Spinal cord (tissue), 10 donors: ENCODE data around the gene SLIT1. TPM values are rescaled to one million over a fixed set of nuclear protein-coding genes. Genes with fewer than 3 reads are reported as not detected.

Experiments
- DNase-seq, 6 donors: peaks; one replicate each; pipeline versions ENCODE4 v3.0.0 to v3.0.0-alpha.2; 2013 to 2015; ENCODE audit warnings: low spot score in 6 of 6, low read depth in 4 of 6
- H3K27ac ChIP-seq: one replicate; pipeline ENCODE4 v1.5.1; 2013; ENCODE audit warnings: low read depth, low read length, control low read depth
- H3K27me3 ChIP-seq: one replicate; pipeline ENCODE4 v1.6.1; 2013; ENCODE audit warnings: low read length; ENCODE audit not compliant: control insufficient read depth, insufficient read depth
- H3K36me3 ChIP-seq: one replicate; pipeline ENCODE4 v1.6.1; 2013; ENCODE audit warnings: low read length; ENCODE audit not compliant: control insufficient read depth, insufficient read depth
- H3K4me1 ChIP-seq: one replicate; pipeline ENCODE4 v1.6.1; 2013; ENCODE audit warnings: low read length; ENCODE audit not compliant: control insufficient read depth, insufficient read depth
- H3K4me3 ChIP-seq: one replicate; pipeline ENCODE4 v1.5.1; 2013; ENCODE audit warnings: low read depth, low read length, control low read depth
- H3K9me3 ChIP-seq: one replicate; pipeline ENCODE4 v1.6.1; 2013; ENCODE audit warnings: low read length; ENCODE audit not compliant: control insufficient read depth, insufficient read depth
- WGBS: methylation state at CpG from one replicate; pipeline ENCODE4 v1.1.5; 2013; ENCODE audit warnings: missing lambda C conversion rate; ENCODE audit not compliant: insufficient coverage; 5-methylcytosine and 5-hydroxymethylcytosine counted together
- polyA plus RNA-seq, 2 donors: library from polyadenylated mRNA; unstranded; fragments of 120-200 nt; gene quantifications; one replicate each; pipeline ENCODE4 v1.2.1, GENCODE V29; 2013; ENCODE audit not compliant: insufficient read length in 2 of 2
- total RNA-seq, 2 donors: library from RNA; depleted of rRNA in 1 of 2; stranded (reverse); fragments of 120-200 nt in 1 of 2; fragments of >200 nt in 1 of 2; gene quantifications; one replicate each; pipeline versions ENCODE4 v1.2.3 to v1.2.4, GENCODE V29; 2013 to 2014
- donor health status: healthy.

SLIT1 gene
- total and polyA plus RNA-seq, 4 donors: 23.1 to 237 (median 122) TPM

DNA sequence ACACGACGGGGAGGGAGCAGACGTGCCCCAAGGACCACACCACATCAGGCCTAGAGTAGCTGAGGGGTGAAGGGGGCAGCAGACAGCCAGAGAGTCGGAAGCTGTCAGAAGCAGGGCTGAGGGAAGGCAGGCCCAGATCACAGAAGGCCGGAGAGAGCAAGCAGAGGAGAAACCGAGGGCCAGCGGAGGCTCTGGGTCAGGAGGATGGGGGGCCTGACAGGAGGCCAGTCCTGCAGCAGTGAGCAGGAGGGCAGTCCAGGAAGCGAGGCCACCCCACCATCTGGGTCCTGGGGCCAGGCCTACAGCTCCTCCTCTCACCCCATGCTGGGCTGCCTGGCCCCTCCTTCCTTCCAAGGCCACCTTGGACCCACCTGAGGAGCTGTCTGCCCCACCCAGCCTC, 20.3 kb downstream of the SLIT1 start:
- no peak overlapping the region for H3K27ac ChIP-seq
- WGBS: 90% methylated on average over 8 of the region's 8 CpGs
- peaks cover 47% of the 10 kb centered on the region for H3K36me3 ChIP-seq
- peaks cover 46% of the 10 kb centered on the region for H3K4me1 ChIP-seq
- no peak for DNase-seq
- H3K27me3 ChIP-seq: no peaks in the 10 kb centered on the region
- H3K9me3 ChIP-seq: no peaks in the 10 kb centered on the region
- H3K4me3 ChIP-seq: no peak overlapping the region

DNA sequence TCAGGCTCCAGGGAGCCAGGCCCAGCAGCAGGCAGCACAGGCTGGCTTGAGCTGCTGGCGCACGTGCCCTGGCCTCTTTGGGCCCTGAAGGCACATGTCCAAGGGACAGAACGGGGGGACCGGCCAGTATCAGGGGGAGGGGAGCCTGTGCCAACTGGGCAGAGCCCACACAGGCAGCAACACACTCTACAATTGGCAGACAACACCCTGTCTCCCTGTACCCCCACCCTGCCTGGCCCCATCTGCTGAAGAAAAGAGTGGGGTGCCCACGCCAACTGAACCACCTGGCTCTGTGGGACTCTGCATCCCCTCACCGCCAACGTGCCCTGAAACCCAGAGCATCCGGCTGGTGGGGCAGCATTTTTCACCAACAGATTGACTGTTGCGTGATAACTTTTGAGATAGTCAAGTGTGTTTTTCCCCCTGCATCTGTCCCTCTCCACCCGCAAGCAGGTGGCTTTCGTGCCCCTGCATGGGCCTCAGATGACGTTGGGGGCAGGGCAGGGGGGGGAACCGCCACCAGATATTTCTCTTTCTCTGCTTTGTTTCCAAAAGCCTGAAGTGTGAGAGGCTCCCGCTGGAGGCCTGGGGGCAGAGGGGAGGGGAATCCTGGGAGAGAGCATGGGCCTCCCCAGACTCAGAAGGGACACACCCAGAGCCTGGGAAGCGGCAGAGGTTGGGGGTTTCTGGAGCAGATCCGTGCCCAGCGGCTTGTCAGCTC, 21.8 kb downstream of the SLIT1 start:
- peaks cover 32% of the 10 kb centered on the region for H3K4me1 ChIP-seq
- H3K27me3 ChIP-seq: no peaks in the 10 kb centered on the region
- peaks cover 50% of the 10 kb centered on the region for H3K36me3 ChIP-seq
- 31% methylated on average over 10 of the region's 17 CpGs for WGBS
- no peak overlapping the region for H3K27ac ChIP-seq
- H3K9me3 ChIP-seq: no peaks in the 10 kb centered on the region
- H3K4me3 ChIP-seq: no peak overlapping the region
- DNase-seq: peak in 2 of 6 donors; percentile 66 to 79

DNA sequence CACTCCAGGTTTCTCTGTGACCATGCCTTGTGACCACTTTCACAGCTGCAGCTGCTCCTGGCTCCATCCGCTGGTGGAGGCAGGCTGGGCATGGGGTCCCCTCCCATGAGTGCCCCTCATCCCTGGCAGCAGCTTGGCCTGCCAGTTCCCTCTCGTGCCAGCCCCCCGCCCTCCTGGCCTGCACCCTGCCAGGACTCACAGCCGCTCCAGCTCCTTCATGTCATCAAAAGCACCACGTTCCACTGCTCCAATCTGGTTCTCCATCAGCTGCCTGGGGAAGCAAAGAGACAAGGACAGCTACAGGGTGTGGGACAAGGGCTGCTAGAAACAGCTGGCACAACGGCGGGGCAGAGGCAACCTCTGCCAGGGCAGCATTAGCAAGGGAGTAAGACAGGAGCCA, 22.6 kb downstream of the SLIT1 start:
- Histone ChIP-seq H3K27ac (peak overlapping the region; percentile 61), H3K4me1 (peaks cover 31% of the 10 kb centered on the region), H3K36me3 (peaks cover 50% of the 10 kb centered on the region), H3K9me3 (no peaks in the 10 kb centered on the region), H3K4me3 (no peak overlapping the region), H3K27me3 (no peaks in the 10 kb centered on the region)
- DNase-seq: peak in 2 of 6 donors; percentile 70 to 73
- 28% methylated on average over 7 of the region's 7 CpGs for WGBS

DNA sequence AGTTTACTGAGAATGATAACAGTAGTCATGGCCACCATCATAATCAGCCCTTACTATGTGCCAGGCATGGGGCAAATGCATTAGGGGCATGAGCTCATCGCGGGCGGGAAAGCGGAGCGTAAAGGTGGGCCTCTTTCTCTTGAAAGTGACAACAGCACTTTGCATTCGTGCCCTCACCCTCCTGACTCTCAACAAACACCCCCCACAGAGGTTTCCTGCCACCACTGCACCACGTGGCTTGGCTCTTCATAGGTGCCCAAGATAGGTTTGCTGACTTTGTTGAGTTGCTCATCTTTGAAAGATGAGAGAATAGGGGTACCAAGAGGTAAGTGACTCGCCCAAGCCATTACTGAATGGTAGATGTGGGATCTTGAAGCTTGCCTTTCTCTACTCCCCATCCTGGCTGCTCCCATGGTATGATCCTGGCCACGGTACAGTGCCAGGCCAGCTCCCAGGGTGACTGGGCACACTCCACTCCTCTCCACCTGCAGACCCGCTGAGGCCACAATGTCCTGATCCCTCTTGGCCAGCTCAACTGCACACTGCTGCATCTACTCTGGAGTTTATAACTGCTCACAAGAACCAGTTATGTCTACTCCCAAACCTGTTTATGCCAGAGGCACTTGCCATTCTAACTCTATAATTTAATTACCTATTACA, 26.0 kb downstream of the SLIT1 start:
- H3K27me3 ChIP-seq: no peaks in the 10 kb centered on the region
- WGBS: 89% methylated on average over 6 of the region's 10 CpGs
- H3K27ac ChIP-seq: no peak overlapping the region
- H3K4me3 ChIP-seq: no peak overlapping the region
- H3K9me3 ChIP-seq: no peaks in the 10 kb centered on the region
- H3K4me1 ChIP-seq: peaks cover 29% of the 10 kb centered on the region
- DNase-seq: no peak
- peaks cover 54% of the 10 kb centered on the region for H3K36me3 ChIP-seq

DNA sequence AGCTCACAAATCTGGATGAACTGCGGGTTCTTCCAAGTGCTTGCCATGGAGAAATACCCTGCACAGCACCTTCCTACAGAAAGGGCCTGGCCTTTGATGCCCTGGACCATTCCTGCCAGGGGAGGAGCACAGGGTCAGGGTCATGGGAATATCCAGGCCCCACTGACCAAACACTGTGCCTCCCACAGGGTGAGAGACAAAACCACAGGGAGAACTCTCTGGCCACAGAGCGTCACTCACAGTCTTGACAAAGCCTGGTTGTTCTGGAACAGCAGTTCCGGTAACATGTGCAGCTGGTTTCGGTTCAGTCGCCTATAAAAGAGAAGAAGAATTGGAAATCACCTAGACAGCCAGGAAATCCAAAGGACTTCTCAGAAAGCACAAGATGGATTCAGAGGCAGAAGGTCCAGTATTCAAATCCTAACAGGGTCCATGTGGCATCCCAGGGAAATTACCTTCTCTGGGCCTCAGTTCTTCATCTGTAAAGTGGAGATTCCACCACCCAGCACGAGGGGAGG, 28.1 kb downstream of the SLIT1 start:
- no peak overlapping the region for H3K4me3 ChIP-seq
- no peaks in the 10 kb centered on the region for H3K27me3 ChIP-seq
- no peak for DNase-seq
- 61% methylated on average over 5 of the region's 6 CpGs for WGBS
- H3K27ac ChIP-seq: no peak overlapping the region
- peaks cover 21% of the 10 kb centered on the region for H3K4me1 ChIP-seq
- no peaks in the 10 kb centered on the region for H3K9me3 ChIP-seq
- H3K36me3 ChIP-seq: peaks cover 48% of the 10 kb centered on the region

DNA sequence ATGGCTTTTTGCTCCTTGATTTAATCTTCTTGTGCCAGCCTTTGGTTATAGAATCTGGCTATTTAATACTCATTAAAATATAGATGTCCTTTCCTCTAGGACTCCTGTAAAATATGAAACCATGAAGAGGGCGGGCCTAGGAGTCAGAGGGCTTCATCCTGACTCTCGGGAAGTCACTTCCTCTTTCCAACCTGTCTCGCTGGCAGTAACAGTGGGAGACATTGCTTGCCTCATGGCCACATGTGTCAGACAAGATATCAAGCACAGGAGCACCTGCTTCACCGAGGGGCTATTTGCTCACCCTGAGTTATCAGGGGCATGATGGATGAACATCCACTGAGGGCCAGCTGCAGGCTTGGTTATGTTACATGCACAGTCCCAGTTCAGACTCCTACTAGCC, 31.0 kb downstream of the SLIT1 start:
- WGBS: 93% methylated on average over 3 of the region's 4 CpGs
- H3K4me3 ChIP-seq: no peak overlapping the region
- no peak overlapping the region for H3K27ac ChIP-seq
- no peaks in the 10 kb centered on the region for H3K27me3 ChIP-seq
- H3K9me3 ChIP-seq: no peaks in the 10 kb centered on the region
- no peak for DNase-seq
- H3K36me3 ChIP-seq: peaks cover 57% of the 10 kb centered on the region
- peaks cover 33% of the 10 kb centered on the region for H3K4me1 ChIP-seq

DNA sequence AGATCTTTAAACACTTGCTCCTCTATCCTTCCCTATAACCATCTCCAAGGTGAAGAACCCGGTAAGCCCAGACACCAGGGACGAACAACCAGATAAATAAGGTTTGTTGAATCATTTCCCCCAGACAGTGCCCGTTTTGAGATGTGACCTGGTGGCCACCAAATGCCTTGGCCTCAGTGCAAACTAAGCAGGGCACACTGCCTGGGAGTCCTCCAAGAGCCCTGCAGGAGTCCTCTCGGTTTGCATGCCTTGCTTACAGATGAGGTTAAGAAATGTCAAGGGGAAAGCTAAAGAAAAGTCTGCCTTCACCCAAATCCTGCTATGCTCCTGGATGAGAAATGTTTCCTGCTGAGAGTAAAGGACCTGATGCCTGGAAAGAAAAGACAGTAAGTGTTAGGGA, 31.6 kb downstream of the SLIT1 start:
- Histone ChIP-seq H3K4me3 (no peak overlapping the region), H3K9me3 (no peaks in the 10 kb centered on the region), H3K36me3 (peaks cover 54% of the 10 kb centered on the region), H3K27ac (peak overlapping the region; percentile 25), H3K27me3 (no peaks in the 10 kb centered on the region), H3K4me1 (peaks cover 36% of the 10 kb centered on the region)
- DNase-seq: no peak
- WGBS: 50% methylated on average over 4 of the region's 4 CpGs

DNA sequence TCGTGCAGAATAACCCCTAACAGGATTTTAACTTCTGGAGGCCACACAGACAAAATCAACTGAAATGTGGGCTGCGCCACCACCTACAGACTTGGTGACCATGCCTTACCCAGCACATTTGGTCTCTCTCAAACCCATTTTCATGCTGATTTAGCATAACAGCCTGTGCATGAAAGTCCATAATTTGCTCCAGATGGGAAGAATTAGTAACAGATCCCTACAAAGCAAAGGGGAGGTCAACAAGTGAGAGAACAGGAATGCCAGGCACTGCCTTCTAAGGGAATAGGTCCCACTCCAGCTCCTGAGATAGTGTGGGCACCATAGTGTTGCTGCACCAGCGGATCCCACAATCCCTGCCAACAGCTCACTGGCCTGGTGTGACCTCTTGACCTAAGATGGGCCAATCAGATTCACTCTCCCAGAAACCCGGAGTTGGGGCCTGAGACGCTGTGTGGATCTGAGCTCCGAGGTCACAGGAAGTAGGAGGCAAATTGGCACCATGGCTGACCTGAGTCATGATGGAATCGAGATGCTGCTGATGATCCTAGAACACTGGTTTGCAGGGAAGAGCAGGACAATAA, 32.4 kb downstream of the SLIT1 start:
- no peak for DNase-seq
- Histone ChIP-seq H3K4me1 (peaks cover 41% of the 10 kb centered on the region), H3K9me3 (no peaks in the 10 kb centered on the region), H3K27me3 (no peaks in the 10 kb centered on the region), H3K36me3 (peaks cover 58% of the 10 kb centered on the region), H3K4me3 (no peak overlapping the region), H3K27ac (no peak overlapping the region)
- WGBS: 85% methylated on average over 7 of the region's 7 CpGs

DNA sequence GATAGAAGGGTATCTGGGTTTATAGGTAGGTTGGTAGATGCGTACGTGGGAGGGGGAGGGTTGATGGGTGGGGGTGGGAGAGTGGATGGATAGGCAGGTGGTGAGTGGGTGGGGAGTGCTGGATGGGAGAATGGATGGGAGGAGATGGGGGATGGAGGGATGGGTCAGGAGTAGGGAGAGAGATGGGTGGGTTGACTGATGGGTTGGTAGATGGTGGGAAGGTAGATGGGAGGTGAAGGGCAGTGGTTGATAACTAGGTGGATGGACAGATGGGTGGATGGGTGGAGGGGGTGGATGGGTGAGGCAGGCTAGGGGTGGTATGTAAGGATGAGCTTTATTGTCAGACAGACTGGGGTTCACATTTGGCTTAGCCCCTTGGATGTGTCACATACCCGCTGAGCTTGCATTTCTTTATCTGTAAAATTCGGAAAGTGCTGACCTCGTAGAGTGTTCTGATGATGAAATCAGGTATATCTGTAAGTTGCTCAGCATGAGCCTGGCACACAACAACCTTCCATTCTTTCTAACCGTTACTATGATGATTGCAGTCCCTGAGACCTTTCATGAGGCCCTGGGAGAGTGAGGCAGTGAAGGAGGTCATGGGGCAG, 34.3 kb downstream of the SLIT1 start:
- Histone ChIP-seq H3K9me3 (no peaks in the 10 kb centered on the region), H3K4me1 (peaks cover 43% of the 10 kb centered on the region), H3K36me3 (peaks cover 54% of the 10 kb centered on the region), H3K4me3 (no peak overlapping the region), H3K27ac (no peak overlapping the region), H3K27me3 (no peaks in the 10 kb centered on the region)
- 93% methylated on average over 3 of the region's 6 CpGs for WGBS
- no peak for DNase-seq
